Right lobe of liver (tissue), 4 donors: Measurements from ENCODE around the gene FHDC1.

Experiments
- POLR2A ChIP-seq: fragments of 450-650 bp; IDR thresholded peaks from one replicate; pipeline ENCODE4 v1.6.1; 2017; ENCODE audit warnings: antibody characterized with exemption, mild to moderate bottlenecking
- TF ChIP-seq, protein P1 (sequence below), 4 donors: fragments of 200-600 bp in 3 of 4; fragments of 450-650 bp in 1 of 4; IDR thresholded peaks; one replicate each; pipeline versions ENCODE4 v1.5.1 to v1.8.0; 2016 to 2022; ENCODE audit warnings: antibody characterized with exemption in 4 of 4, mild to moderate bottlenecking in 2 of 4
- donor health status: DM: no; HTN: no; CAD: no.
- donor health status: DM: no; HTN: no; CAD: no.
- donor health status: DM: no; HTN: yes; CAD: no.

DNA sequence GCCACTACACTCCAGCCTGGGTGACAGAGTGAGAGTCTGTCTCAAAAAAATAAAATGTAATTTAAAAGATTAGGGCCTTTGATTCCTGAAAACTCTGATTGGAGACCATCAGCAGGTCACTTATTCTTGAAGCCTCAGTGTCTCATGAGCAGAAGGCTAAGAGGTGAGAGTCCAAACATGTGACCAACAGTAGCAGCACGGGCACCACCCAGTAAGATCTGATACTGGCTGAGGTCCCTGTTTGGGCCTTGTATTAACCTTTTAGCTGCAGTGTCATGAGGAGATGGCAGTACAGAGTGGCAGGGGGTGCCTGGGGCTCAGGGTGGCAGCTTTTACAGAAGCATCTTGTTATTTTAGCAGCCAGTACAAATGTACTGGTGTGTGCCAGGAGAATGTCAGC is 89.3 kb downstream of the FHDC1 start:
- TF ChIP-seq, protein P1, sequence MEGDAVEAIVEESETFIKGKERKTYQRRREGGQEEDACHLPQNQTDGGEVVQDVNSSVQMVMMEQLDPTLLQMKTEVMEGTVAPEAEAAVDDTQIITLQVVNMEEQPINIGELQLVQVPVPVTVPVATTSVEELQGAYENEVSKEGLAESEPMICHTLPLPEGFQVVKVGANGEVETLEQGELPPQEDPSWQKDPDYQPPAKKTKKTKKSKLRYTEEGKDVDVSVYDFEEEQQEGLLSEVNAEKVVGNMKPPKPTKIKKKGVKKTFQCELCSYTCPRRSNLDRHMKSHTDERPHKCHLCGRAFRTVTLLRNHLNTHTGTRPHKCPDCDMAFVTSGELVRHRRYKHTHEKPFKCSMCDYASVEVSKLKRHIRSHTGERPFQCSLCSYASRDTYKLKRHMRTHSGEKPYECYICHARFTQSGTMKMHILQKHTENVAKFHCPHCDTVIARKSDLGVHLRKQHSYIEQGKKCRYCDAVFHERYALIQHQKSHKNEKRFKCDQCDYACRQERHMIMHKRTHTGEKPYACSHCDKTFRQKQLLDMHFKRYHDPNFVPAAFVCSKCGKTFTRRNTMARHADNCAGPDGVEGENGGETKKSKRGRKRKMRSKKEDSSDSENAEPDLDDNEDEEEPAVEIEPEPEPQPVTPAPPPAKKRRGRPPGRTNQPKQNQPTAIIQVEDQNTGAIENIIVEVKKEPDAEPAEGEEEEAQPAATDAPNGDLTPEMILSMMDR (IDR thresholded peaks at IDR 0.05): no peak
- no peak for TF ChIP-seq POLR2A
